Measurements from ENCODE around the gene HEY2. TPM values are rescaled to one million over a fixed set of nuclear protein-coding genes. Genes with fewer than 3 reads are reported as not detected.

The HEY2 gene
- total RNA-seq, 1 donor from 2014 or later: 1.6 TPM

- ATAC-seq: no peak
Observed at GRCh38 chr6:125745281-125746018, 4.0 kb upstream of the HEY2 start.

GRCh38 chr6:125746019-125746414 lies 3.4 kb upstream of the HEY2 start:
- no peak for ATAC-seq

DNA sequence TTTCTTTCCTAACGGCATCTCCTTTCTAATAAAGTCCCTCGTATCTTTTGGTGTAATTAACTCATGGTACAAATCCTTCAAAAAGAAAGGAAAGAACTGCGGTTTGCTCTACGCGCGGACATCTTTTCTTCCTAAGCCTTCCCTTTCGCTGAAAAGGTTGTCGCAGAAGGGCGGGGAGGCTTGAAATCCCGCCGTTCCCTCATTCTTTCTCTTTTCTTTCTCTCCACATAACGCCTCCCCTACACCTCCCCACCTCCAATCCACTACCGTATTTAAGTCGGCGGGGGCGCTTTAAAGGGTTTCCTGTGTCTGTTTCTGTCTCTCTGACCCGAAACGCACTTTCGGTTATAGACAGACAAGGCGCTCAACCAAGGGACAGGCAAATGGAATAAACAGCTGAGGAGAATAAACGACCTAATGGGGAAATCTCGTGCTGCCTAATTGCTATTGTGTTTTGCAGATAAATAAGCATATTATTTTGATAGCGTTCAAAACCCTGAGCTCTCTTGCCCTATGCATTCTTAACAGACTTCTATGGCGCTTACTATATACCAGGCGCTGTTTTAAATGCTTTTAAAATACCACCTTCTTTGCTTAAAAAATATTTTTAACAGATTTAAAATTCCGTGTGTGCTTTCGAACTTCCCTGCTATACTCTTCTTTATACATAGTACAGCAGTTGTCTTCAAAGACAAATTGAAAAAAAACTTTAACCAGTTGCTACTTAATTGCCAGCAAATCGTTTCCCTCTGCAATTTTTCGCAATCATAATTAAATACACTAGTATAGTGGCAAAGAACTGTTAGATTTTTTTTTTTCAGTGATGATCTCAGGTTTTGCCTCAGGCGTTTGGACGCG lies 2.5 kb upstream of the HEY2 start:
- no peak for ATAC-seq

DNA sequence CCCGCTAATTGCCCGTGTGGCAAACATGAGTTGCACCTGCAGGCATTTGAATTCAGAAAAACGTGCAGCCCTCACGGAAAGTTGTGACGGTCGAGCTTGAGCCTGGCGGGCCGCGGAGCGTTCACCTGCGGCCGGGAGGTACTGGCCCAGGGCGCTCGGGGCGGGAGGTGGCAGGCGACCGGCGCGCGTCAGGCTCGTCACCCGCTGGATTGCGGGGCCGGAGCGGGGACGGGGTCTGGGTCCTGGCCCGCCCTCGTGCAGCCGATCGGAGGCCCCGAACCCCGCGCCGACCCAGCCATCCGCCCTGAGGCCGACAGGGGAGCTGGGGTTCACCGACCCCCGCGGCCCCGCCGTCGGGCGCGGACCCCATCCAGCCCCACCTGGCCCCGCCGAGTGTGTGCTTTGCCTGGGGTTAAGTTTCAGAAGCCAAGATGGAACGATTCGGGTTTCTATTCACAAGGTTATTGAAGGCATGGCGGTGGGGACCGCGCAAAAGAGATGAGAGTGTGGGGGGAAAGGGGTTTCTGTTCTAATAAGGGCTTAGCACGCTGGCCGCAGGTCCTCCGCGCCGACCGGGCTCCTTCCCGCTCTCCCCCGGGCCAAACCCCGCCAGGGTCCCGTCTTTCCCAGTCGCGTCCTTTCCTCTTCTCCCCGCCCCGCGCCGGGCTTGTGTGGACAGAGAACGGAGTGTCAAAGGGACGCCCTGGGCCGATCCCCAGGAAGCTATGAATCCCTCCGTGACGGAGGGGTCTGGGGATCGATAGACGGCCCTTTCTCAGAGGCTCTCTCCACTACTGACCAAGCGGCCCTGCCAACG lies 1.6 kb upstream of the HEY2 start:
- ATAC-seq: no peak

DNA sequence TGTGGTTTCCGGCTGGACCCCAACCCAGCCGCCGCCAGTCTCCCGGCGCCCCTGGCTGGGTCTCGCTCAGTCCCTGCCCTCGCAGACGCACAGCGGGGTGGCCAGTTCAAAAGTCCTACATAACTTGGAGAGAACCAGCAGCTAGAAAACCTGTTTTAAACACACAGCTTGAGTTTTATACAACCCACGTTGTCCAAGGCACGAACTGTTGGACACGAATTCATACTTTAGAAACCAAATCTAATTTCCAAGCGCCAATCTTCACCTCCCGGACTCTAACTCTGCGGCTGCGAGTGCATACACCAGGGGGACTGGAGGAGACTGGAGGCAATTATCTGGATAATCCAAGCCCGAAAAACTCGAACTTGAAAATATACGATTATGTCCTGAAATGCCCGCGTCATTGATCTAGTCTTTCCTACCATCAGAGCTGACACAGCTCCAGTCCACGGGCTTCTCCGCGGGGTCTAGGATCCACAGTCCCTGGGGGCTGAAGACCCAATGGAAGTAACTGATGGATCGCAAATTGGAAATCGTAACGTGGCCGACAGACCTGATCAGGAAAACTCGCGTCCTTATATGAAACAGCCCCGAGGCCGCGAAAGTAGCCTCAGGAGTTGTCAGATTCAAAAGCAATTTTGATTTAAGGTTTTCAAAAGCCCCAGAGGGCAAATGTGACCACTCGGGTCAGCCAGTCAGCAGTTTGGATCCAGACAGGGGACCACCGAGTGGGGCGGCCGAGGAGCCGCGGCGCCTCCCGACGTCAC lies 843 bp upstream of the HEY2 start:
- no peak for ATAC-seq

DNA sequence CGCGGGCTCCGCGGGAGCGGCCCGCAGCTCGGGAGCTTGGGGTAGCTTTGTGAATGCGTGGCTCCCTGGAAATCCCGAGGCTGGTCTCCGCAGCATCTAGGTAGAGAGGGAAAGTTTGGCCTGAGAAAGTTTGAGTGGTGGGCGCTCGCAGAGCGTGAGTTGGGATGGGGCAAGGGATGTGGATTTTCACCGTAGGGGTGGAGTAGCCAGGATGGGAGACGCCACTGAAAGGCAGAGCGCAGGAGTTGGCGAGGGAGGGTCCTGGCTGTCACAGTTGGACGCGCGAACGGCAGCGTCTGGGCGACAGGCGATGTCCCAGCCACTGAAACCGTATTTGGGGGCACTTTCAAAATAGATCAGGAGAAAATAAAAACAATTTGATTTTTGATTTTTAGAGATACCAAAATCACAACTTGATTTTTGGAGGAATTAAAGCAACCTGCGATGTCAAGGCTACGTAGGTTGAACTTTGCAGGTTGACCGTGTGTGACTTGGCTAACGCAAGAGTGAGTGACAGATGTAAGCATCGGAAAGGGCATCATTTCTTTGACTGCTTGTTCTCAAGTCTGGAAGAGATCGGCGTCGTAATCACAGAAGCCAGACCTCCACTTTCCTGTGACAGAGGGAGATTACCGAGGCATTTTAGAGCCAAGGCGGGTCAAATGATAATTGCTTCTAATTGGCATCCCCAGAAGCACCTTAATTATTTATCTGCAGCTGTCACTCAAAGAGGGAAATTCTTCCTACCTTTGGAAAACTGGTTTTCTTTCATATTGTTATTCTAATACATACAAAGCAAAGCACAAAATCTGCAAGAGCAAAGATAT lies 646 bp downstream of the HEY2 start:
- no peak for ATAC-seq

DNA sequence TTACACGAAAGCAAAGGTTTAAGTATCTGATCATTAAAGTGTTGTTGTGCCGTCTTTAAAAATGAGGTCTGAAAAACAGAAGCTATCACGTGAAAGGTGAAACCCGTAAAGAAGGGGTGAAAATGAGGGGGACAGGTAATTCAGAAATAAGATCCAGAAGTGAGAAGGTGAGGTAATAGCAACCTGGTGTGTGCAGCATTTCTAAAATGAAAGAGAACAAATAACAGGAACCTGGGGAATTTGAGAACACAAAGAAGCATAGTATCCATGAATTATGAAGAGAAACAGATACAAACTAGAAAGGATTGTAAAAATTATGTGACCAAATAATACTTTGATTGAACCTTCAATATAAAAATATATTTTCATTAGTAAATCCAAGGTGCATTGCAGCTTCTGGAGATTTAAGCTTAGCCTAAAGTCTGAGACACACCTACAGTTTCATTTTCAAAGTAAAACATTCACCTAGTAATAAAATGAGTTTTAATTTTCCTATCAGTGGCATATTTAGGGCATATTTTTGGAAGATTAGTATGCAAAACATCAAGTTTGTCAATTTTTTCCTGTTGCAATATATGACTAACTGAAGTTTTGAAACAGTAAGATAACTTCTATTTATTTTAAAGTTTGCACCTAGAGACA lies 1.4 kb downstream of the HEY2 start:
- ATAC-seq: no peak

DNA sequence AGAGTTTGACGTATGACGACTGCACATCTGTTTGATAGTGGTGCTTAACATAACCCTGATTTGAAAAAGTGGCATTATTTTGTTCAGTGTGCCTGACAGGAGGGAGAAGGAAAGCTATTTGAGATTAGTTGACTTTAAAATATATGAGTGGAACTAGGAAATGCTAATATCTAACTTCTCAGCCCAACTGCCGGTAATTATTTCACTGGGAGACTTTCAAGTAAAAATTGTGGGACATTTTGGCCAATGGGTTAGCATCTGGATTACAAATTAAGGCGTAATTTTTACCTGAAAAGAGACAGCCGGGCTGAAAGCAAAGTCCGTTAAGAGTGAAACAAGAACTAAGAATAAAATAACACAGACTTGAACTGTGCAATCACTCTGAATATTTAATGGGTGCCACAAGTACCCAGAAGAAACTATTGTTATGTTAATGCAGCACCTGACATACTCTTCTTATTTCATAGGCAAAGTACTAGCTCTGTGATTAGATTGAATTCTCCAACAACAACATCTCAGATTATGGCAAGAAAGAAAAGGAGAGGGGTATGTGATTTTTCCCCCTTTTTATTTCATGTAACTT lies 2.0 kb downstream of the HEY2 start:
- ATAC-seq: no peak

DNA sequence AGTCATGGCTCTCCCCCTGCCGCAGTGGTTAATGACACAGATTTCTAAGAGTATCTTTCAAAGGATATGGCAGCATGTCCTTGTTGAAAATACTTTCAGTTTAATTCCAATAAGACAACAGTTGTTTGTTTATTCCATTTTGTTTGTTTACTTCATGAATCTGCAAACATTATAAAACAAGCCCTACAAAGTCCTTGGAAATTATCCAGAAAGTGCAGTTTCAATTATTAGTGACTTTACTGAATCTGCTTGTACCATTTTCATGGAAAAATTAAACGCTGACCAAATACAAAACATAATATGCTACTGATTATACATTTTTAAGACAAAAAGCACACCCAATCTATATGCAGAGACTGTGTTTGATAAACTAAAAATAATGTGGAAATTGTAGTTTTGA lies 3.3 kb downstream of the HEY2 start:
- no peak for ATAC-seq

DNA sequence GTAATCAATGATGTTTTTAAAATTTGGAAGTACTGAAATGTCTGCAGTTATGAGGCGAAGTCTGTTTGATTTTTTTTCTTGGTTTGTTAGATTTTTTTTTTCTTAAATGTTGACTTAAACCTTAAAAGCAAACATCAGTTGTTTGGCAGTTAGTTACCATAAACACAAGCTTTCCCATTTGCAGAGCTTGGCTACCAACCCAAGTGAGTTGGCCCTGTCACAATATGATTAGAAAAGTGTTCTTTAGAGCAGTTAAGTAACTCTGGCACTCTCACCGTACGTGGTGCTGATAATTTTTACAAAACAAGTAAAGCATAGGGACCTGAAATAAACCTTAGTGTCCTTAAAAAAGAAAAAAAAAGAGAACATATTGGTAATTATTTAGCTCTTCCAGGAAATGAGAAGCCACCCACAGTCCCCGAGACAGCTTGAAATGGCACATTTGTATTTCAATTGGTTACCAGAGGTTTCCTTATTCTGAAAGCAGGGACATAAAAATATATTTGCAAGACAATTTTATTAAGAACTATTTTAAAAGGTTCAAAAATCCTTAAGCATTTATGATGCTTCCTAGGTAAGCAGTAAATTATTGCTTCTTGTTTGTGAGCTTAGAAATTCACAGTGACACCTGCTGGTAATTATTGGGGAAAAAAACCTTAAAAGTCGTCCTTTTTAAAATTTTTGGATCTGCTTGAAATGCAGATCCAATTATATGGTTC lies 3.9 kb downstream of the HEY2 start:
- no peak for ATAC-seq

DNA sequence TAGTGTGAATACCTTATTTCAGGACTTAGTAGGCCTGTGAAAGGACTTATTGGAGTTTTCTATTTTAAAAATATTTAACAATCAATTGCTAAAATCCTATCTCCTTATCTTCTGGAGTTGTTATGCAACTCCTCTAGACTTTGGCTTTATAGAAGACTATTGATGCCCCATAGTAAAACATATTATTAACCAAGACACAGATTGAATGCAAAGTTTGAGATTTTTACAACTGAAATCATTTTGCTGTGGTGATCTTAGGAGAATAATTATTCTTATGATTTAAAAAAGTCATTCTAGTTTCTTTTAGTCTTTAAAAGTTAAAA lies 4.5 kb downstream of the HEY2 start:
- no peak for ATAC-seq

GRCh38 chr6:125754566-125754965 lies 5.1 kb downstream of the HEY2 start:
- ATAC-seq: no peak

- ATAC-seq: no peak
Observed at GRCh38 chr6:125759184-125759902, 9.9 kb downstream of the HEY2 start.

DNA sequence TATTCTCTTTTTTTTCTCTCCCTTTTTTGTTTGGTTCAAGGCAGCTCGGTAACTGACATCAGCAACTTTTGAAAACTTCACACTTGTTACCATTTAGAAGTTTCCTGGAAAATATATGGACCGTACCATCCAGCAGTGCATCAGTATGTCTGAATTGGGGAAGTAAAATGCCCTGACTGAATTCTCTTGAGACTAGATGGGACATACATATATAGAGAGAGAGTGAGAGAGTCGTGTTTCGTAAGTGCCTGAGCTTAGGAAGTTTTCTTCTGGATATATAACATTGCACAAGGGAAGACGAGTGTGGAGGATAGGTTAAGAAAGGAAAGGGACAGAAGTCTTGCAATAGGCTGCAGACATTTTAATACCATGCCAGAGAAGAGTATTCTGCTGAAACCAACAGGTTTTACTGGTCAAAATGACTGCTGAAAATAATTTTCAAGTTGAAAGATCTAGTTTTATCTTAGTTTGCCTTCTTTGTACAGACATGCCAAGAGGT lies 10.6 kb downstream of the HEY2 start:
- no peak for ATAC-seq

- no peak for ATAC-seq
Observed at GRCh38 chr6:125764121-125764671, 14.8 kb downstream of the HEY2 start.

DNA sequence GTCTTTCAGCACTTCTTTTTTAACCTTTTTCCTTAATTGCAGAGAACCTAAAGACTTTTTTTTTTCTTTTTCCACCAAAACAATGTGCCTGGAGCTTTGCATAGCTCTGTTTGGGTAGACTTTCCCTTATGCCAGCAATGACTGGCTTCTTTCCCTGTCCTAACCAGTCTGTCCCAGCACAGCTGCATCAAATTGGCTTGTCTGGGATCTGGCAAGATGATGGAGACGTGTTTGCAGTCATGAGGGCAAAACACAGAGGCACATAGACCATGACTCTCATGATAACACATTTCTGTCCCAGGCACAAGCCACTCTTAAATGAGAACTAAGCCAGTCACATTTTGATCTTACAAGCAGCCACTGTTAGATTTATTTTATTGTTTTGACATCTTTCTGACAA lies 16.5 kb downstream of the HEY2 start:
- no peak for ATAC-seq

DNA sequence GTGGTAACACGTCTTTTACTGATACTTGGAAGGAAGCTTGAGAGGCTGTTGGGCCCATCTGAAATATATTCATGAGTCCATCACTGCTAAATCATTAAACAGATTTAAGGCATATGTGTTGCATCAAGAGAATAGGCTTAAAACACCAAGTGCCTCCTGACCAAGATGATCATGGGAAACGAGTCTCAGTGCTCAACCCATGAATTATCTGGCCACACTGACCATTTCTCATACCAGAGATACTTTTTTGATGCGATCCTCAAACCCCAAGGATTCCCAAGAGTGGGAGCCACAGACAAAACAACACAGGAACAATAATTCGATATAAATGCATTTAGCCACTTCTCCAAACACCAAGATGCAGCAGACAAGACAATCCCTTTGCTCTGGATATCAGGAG lies 17.2 kb downstream of the HEY2 start:
- ATAC-seq: no peak

DNA sequence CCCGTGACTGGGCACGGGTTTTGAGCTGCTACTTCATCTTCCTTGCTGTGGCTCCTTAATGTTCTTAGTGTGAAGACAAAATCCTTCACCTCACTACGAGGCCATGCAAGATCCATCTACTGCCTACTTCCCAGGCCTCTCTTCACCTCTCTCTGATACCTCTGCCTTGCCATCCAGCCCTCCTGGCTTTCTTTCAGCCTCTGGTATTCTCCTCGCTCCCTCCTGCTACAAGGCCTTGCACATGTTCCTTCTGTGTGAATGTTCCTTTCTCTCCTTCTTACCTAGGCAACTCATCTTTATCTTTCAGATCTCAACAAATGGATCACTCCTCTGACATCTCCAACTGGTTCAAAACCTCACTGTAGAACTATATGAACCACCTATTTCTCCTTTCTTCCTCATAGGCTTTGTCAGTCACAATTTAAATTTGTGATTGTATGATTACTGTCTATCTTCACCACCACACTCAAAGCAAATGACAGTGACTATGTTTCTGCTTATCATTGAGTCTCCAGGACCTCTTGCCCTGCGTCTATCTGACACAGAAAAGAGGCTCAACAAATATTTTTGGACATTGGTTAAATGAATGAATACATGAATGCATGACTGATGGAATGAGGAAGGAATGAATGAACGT lies 19.8 kb downstream of the HEY2 start:
- ATAC-seq: no peak

All from esophagus mucosa (tissue), 1 donor.